CD1c-positive myeloid dendritic cell (primary cell): ENCODE results near the gene VGLL1.

ENCODE experiments used
- DNase-seq: peaks from one replicate; pipeline ENCODE4 v3.0.0-alpha.2; 2016; ENCODE audit errors: extremely low spot score

VGLL1 gene

DNA sequence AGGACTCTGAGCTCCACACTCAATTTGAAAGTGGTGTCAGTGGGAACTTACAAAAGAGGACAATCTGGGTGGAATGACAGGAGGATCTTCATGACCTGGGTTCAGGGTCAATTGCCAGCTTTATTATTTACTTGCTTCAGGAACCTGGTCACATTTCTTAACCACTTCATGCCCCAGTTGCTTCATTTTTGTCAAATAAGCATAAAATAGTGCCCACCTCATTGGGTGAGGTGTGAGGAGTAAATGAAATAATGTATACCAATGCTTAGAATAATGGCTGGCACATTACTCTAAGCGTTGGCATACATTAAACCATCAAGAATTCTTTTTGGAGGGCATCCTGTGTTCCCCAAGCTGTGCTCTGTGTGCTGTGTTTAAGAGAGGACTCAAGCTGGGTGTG is 19.4 kb downstream of the VGLL1 start:
- no peak for DNase-seq

DNA sequence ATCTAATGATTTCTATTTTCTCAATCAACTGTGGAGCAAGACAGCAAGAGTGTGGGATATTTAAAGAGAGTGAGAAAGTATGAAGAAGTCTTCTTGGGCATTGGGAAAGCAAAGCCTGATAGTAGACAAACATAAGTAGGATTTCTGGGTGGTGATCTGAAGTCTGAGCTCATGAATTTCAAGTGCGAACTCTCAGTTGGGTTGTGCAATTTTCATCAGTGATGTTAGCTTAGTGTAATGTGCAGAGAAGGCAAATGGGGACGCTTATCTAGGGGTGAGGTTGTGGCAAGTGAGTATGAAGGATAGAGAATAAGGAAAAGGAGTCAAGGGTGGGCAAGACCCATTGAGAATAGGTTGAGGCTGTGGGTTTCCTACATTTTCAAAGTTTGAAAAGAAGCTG is 23.7 kb downstream of the VGLL1 start:
- no peak for DNase-seq

DNA sequence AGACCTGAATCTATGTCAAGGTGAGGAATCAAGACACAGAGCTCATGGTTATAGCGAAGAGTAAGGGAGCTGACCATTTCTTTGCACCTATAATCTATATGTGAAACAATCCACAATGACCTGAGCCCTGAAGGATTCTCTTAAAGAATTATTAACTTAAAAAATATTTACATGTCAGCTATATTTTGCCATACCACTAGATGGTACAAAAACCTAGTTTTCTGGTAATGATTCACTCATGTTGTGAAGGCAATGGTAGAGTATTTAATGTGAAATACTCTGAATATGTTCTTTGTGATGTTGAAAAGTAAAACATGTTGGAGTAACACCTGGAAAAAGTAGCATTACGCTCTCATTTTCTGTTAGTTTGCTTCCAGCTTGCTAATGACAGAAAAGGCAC is 40.0 kb downstream of the VGLL1 start:
- no peak for DNase-seq

DNA sequence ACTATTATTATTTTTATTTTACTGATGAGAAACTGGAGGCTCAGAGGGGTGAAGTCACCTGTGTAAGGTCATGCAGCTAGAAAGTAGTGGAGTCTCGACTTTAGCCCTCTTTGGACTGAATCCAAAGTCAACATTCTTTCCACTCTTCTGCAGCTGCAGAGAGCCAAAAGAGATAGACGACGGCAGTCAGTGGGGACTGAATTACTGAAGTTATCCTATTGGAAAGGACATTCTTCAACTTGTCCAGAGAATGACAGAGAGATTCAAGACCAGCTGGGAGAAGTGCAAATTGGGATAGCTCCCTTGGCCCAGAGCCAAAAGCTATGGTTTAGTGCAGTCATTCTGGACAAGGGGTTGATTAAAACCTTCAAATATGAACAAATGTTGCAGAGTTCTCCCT is 42.5 kb downstream of the VGLL1 start:
- no peak for DNase-seq

DNA sequence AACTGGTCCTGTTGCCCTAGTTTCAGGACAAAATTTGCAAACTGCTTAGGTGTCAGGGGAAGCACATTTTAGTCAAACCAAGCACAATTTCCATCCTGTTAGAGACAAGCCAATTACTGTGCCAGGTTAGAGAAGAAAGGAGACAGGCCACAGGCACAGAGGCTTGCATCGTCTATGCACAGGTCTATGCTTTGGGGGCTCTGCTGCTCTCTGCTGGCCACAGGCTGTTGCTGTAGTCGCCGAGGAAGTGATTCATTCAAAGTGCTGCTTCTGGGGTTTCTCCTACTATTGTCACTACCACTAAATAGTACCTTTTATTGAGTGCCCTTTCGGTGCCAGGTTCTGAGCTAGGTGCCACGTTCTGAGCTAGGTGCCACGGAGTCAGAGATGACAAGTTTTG is 45.5 kb downstream of the VGLL1 start:
- peak; percentile 14 for DNase-seq

DNA sequence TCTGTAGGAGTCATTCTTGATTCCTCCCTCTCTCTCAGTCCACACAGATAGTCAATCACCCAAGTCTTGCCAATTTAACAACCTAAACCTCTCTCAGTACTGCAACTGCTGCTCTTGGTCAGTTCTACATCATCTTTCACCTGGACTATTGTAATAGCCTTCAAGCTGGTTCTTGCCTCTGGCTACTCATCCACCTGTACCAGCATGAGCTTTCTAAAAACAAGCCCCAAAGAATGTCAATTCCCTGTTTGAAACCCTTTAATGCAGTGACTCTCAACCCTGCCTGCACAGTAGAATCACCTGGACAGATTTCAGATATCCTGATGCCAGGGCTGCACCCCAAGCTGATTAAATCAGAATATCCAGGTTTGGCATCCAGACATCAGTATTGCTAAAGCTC is 48.3 kb downstream of the VGLL1 start:
- DNase-seq: no peak

DNA sequence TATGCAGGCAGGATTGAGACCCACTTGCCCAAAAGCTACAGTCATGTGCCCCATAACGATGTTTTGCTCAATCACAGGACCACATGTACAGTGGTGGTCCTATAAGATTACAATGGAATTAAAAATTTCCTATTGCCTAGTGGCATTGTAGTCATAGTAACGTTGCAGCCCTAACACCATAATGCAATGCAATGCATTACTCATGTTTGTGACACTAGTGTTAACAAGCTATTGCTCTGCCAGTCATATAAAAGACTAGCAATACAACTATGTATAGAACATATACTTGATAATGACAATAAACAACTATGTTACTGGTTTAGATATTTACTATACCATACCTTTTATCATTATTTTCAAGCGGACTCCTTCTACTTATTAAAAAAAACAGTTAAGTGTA is 50.6 kb downstream of the VGLL1 start:
- no peak for DNase-seq

DNA sequence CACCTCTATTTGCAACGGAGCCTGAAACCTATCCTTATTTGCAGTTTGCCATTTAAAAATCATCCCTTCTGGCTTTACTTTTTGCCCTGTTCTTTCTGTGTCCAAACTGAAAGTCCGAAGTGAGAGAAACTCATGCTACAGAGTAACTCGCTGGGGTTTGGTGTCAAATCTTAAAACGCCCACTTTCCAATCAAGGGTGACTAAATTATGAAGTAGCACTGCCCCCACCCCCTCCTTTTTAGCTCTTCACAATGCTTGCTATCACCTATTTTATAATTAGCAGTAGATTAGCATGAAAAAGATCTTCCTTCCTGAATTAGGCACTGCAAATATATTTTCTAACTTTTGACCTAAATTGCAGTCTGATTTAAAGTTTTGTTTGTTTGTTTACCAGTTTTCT is 52.5 kb downstream of the VGLL1 start:
- DNase-seq: no peak

DNA sequence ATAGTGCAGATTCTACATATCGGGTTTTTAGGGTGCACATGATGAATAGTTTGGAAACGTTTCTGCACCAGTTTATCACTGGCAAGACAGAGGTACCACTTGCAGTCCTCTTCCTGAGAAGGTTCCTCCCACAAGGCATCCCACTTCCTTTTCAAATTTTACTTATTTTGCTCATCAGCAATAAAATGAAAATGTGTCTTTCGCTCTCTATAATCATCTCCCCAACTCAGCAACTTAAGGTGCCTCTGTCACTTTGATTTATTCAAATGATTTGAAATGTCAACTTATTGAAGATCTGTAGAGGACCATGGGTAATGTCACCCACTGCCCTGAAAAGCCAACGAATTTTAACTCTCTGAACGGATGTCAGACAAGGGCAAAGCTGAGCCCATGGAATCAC is 53.2 kb downstream of the VGLL1 start:
- DNase-seq: no peak

DNA sequence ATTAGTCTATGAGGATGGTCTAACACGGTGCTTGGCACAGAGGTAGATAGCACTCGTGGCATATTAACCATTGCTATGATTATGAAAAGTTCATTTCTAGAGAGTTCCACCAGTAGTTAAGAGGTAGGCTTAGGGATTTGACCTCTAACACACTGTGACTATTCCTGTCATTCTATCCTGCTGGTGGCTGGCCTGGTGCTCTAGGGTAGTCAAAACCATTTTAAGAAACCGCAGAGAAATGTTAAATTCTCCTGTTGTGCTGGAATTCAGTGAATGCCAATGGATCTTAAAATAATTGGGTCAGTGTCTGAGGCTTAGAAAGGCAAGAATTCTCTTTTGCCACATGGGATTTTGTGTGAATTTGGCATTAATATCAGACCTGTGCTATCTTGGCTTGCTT is 53.9 kb downstream of the VGLL1 start:
- DNase-seq: no peak

DNA sequence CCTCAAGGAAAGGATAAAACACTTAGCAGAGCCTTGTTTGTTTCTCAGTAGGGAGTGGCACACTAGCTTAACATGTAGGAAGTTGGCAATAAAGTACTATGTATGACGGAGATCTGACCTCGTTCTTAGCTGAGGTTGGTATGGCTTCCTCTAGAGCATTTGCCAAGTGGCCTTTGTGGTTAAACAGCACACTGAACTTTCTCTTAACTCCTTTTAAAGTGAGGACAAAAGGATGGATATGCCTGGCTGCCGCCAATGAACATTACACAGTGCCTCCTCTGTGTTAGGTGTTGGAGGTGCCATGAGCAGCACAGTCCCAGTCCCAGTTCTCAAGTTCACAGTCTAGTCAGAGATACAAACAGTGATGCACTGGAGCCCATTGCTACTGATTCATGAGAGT is 54.4 kb downstream of the VGLL1 start:
- DNase-seq: no peak

DNA sequence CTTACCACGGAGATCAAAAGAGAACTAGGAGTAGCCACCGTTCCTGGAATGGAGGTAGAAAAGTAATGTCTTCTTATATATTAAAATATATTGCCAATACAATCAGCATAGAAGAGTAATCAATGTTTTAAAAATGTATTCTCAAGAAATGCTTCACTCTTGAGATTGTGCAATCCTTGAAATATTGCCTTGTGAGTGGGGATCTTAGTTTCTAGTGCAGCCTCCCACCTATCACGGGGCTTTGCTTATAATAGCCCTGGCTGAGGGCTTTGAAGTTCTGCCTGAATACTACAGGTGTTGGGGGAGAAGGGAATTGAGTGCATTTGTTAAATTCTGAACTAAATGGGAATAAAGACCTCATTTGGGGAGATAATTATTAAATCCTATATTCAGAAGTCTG is 55.5 kb downstream of the VGLL1 start:
- no peak for DNase-seq

DNA sequence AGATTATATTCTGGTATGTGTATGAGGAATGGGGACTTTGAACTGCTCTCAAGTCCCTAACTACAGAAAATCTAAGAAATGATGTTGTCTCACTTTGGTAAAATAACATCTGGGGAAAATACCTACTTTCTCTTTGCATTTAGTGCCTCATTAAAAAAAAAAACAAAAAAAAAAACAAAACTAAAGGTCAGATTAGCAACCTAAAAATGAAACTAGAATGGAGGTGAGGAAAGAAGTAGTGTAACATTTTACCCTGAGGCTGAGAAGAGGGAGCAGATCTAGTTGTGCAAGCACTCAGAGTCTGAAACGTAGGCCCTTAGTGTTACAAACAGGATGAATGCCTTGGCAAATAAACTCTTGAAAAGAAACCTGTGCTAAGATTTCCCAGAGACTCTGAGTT is 56.0 kb downstream of the VGLL1 start:
- no peak for DNase-seq

DNA sequence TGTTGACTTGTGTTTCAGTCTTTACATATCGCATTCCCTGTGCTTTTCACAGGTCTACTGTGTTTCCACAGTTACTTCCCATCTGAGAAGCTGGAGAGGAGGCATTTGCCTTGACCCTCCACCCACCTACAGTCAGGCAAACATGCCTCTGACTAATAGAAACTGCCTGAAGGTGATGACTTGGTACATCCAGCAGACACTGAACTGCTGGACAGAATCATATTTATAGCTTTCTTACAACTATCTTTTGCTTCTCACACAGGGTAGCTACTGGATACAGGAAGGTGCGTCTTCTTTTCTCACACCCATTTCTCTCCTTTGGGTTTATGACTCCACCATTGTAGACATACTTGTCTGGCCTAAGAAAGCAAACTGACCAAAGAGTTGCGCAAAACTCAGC is 58.0 kb downstream of the VGLL1 start:
- DNase-seq: no peak

DNA sequence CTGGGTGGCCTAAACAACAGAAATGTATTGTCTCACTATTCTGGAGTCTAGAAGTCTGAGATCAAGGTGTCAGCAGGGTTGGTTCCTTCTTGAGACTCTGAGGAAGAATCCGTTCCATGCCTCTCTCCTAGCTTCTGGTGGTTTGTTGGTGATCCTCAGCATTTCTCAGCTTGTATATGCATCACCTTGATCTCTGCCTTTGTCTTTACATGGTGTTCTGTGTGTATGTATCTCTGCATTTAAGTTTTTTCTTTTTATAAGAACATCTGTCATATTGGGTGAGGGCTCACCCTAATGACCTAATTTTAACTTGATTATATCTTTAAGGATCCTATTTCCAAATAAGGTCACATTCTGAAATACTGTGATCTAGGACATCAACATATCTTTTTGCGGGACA is 65.3 kb downstream of the VGLL1 start:
- DNase-seq: no peak

DNA sequence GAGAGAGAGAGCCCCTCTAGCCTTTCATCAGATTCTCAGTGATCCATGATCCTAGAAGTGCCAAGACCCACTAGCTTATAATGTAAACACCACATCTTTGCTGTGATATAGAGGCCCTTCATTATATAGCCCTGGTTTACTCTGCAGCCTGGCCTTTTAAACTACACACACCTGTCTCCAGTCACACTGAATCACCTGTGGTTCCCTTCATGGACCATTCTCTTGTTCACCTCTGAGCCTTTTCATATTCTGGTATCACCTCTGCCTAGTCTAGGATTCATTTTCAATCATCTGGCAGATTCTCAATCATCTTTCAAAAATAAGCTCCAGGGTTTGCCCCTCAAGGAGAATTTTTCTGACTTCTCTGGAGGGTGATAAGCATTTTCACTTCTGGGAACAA is 65.9 kb downstream of the VGLL1 start:
- no peak for DNase-seq

DNA sequence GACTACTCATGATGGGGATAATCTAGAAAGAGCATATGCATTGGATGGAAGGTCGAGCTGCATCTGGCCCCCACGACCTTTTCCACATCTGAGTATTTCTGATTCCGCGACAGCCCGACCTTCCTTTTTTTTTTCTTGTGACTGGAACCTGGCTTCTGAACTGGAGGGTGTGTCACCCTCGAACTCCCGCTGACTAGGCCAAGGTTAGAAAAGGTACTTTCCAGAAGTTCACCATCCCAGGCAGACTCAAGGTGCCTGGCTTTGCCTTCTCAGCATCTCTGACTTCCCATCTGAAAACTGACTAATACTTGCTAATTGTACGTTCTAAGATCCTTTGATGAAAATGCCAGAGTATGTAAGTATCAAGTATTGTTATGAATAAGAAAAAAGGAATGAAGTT is 66.6 kb downstream of the VGLL1 start:
- no peak for DNase-seq

DNA sequence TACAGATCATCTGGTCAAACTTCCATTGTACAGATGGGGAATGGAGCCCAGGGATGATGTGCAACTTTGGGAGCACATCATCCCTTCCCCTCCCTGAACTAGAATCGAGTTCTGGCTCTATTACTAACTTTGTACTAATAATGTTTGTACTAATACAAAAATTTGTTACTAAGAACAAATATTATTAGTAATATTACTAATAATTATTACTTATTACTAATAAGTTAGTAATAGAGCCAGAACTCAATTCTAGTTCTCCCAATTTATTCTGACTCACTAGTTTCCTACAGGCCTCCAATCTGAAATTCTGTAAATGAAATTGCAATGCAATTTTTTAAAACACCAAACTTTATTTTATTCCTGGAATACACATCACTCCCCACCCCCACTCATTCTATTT is 68.0 kb downstream of the VGLL1 start:
- no peak for DNase-seq
